SU-DHL-6 (cell line): ENCODE measurements around the gene ZG16.

Experiments
- H2AFZ ChIP-seq: fragments of 200-600 bp; sonication (generic); 2 replicates; pipeline ENCODE4 v1.6.1; 2014; ENCODE audit warnings: low read depth, mild to moderate bottlenecking, moderate library complexity, mixed read lengths, antibody characterized with exemption, low read length; ENCODE audit not compliant: severe bottlenecking
- H3F3A ChIP-seq: fragments of 200-600 bp; shearing (Covaris generic); 2 replicates; pipeline ENCODE4 v1.6.0; 2016; ENCODE audit warnings: antibody characterized with exemption, mild to moderate bottlenecking; ENCODE audit not compliant: insufficient read depth
- H3K27ac ChIP-seq: fragments of 200-600 bp; sonication (generic); 2 replicates; pipeline ENCODE4 v1.5.1; 2016; ENCODE audit warnings: low read depth, mild to moderate bottlenecking, low read length, moderate library complexity, mixed read lengths
- H3K27me3 ChIP-seq: fragments of 200-600 bp; sonication (generic), shearing (Covaris generic); 2 replicates; pipeline ENCODE4 v1.6.0; 2014; ENCODE audit warnings: mild to moderate bottlenecking, low read length
- H3K36me3 ChIP-seq: fragments of 200-600 bp; sonication (generic); 2 replicates; pipeline ENCODE4 v1.6.1; 2014; ENCODE audit warnings: mild to moderate bottlenecking, low read length, mixed read lengths
- H3K4me2 ChIP-seq: fragments of 300-600, 200-600 bp; shearing (Covaris generic), sonication (generic); 2 replicates; pipeline ENCODE4 v1.6.0; 2014; ENCODE audit warnings: low read length, low read depth, mild to moderate bottlenecking; ENCODE audit not compliant: poor library complexity, severe bottlenecking
- H3K4me3 ChIP-seq: fragments of 200-600 bp; sonication (generic); 2 replicates; pipeline ENCODE4 v1.5.1; 2014; ENCODE audit warnings: antibody characterized with exemption, low read length, mild to moderate bottlenecking, mixed read lengths; ENCODE audit not compliant: insufficient read depth, poor library complexity, severe bottlenecking
- H3K79me2 ChIP-seq: fragments of 200-600 bp; sonication (generic); 2 replicates; pipeline ENCODE4 v1.6.1; 2014; ENCODE audit warnings: mild to moderate bottlenecking, low read length, moderate library complexity; ENCODE audit not compliant: insufficient read depth
- H3K9ac ChIP-seq: fragments of 200-600 bp; sonication (generic); 2 replicates; pipeline ENCODE4 v1.7.0; 2014; ENCODE audit warnings: mild to moderate bottlenecking, low read length
- H3K9me2 ChIP-seq: fragments of 200-600 bp; sonication (generic); replicated peaks from 2 replicates; pipeline ENCODE4 v1.6.1; 2014; ENCODE audit warnings: low read length; ENCODE audit not compliant: insufficient read depth
- H3K9me3 ChIP-seq: fragments of 200-600 bp; sonication (generic); 2 replicates; pipeline ENCODE4 v1.6.1; 2014; ENCODE audit warnings: low read length, mixed read lengths; ENCODE audit not compliant: insufficient read depth
- H4K20me1 ChIP-seq: fragments of 200-600 bp; sonication (generic); 2 replicates; pipeline ENCODE4 v1.6.1; 2014; ENCODE audit warnings: low read depth, mild to moderate bottlenecking, antibody characterized with exemption, low read length, moderate library complexity, mixed read lengths
- EZH2phosphoT487 ChIP-seq: fragments of 200-600 bp; sonication (generic), shearing (Covaris generic); conservative IDR thresholded peaks from 2 replicates; pipeline ENCODE4 v1.6.1; 2018; ENCODE audit warnings: mild to moderate bottlenecking, antibody characterized with exemption, low read length, moderate library complexity, mixed read lengths
- TF ChIP-seq, protein P1 (sequence below): fragments of 200-600 bp; sonication (generic); IDR thresholded peaks from one replicate; pipeline ENCODE4 v1.5.1; 2017; ENCODE audit warnings: antibody characterized with exemption, mild to moderate bottlenecking, low read length, moderate library complexity; ENCODE audit not compliant: insufficient read depth, poor library complexity, severe bottlenecking

Gene ZG16

DNA sequence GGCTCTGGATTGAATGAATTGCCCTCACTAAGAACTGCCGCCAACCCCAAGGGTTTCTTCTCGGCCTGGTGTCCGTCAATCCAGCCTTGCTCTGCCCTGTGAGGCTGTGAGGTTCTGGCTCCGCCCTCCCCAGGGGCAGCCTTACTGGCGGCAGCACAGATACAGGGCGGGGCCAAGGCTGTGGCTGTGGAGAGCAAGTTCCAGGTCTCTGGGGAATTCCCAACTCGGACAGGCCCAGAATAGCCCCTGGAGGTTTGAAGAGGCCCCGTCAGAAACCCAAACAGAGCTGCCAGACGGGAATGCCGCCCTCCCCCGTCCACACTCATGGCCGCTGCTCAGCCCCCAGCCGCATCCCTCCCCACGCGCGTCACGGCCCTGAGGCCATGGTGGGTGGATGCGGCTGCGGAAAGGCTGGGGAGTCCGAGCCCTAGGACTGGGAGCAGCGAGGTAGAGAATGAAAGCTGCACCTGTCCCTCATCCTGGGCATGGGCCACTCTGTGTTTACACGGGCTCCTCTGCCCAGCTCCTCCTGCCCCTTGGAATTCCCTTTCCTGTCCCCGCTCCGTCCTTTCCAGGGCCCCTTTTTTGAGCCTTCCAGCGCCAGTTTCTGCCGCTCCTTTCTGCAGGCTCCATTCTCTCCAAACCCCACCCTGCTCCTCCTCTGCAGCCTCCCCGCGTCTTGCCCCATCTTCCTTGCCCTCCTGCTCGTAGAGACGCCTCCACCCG, 33.3 kb downstream of the ZG16 start:
- H4K20me1 ChIP-seq, result peaks cover 8% of the 10 kb centered on the region
- 0 out of 2 replicates have a peak overlapping the region, but pooled peaks have one; percentile 19 for H3K9ac ChIP-seq
- H3K27ac ChIP-seq, result no peak overlapping the region
- H3K4me2 ChIP-seq, result peak overlapping the region; percentile 29
- no peaks in the 10 kb centered on the region for H3K27me3 ChIP-seq
- H3K4me3 ChIP-seq, result no peak overlapping the region
- H2AFZ ChIP-seq, result no peak overlapping the region
- H3K79me2 ChIP-seq, result peaks cover 12% of the 10 kb centered on the region; the same call in 1 of the 2 replicates
- H3K9me2 ChIP-seq, result no peaks in the 10 kb centered on the region
- peaks cover 11% of the 10 kb centered on the region for H3K36me3 ChIP-seq
- H3F3A ChIP-seq, result peaks cover 20% of the 10 kb centered on the region; the same call in 1 of the 2 replicates
- H3K9me3 ChIP-seq, result no peaks in the 10 kb centered on the region
- TF ChIP-seq, protein P1, sequence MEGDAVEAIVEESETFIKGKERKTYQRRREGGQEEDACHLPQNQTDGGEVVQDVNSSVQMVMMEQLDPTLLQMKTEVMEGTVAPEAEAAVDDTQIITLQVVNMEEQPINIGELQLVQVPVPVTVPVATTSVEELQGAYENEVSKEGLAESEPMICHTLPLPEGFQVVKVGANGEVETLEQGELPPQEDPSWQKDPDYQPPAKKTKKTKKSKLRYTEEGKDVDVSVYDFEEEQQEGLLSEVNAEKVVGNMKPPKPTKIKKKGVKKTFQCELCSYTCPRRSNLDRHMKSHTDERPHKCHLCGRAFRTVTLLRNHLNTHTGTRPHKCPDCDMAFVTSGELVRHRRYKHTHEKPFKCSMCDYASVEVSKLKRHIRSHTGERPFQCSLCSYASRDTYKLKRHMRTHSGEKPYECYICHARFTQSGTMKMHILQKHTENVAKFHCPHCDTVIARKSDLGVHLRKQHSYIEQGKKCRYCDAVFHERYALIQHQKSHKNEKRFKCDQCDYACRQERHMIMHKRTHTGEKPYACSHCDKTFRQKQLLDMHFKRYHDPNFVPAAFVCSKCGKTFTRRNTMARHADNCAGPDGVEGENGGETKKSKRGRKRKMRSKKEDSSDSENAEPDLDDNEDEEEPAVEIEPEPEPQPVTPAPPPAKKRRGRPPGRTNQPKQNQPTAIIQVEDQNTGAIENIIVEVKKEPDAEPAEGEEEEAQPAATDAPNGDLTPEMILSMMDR, result no peak
- TF ChIP-seq EZH2phosphoT487, result no peak

DNA sequence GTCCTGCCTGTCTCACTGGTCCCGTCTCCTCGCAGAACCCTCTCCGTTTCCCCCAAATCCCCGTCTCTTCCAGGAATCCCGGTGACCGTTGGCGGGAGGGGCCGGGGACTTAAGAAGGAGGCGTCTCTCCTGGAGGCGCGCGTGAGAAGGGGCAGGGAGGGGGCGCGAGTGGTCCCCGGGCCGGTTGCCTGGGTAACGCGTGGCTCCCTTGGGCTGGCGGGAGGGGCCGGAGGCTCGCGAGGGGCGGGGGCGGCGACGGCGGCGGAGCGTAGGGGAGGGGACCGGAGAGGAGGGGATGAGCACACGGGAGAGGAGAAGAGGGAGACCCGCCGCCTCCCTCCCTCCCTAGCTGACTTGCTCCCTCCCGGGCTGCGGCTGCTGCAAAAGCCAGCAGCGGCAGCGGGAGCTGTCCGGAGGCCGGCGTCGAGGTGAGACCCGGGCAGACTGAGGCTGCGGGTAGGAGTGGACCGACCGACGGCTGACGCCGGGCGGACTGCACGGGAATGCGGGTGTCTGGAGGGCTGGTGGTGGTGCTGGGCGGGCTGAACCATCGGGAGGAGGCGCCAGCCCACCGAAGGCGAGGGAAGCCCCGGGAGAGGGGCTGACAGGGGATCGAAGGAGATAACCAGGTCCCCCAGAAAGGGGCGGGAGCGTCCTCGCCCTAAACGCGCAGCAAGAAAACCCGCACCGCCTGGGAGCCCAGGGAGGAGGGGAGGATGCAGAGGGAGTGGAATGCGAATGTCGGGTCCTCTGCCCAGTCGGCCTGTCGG, 34.0 kb downstream of the ZG16 start, which contains the start of gene PRRT2:
Gene PRRT2 (plus strand): TSS at position 298 of the 770 bp plus-strand sequence. CDS start 862 bp downstream, outside the sequence.
- no peaks in the 10 kb centered on the region for H3K27me3 ChIP-seq
- peaks cover 11% of the 10 kb centered on the region for H3K36me3 ChIP-seq
- no peak within 1 kb of the TSS for H2AFZ ChIP-seq
- H3K9me2 ChIP-seq, result no peaks in the 10 kb centered on the region
- peak within 1 kb of the TSS; percentile 29 for H3K4me2 ChIP-seq
- no peak within 1 kb of the TSS for H3K27ac ChIP-seq
- no peak within 1 kb of the TSS for H3K4me3 ChIP-seq
- 0 out of 2 replicates have a peak within 1 kb of the TSS, but pooled peaks have one; percentile 19 for H3K9ac ChIP-seq
- H3F3A ChIP-seq, result peaks cover 20% of the 10 kb centered on the region; the same call in 1 of the 2 replicates
- no peak for TF ChIP-seq EZH2phosphoT487
- TF ChIP-seq, protein P1, result no peak
- peaks cover 8% of the 10 kb centered on the region for H4K20me1 ChIP-seq
- peaks cover 19% of the 10 kb centered on the region for H3K79me2 ChIP-seq
- H3K9me3 ChIP-seq, result no peaks in the 10 kb centered on the region

DNA sequence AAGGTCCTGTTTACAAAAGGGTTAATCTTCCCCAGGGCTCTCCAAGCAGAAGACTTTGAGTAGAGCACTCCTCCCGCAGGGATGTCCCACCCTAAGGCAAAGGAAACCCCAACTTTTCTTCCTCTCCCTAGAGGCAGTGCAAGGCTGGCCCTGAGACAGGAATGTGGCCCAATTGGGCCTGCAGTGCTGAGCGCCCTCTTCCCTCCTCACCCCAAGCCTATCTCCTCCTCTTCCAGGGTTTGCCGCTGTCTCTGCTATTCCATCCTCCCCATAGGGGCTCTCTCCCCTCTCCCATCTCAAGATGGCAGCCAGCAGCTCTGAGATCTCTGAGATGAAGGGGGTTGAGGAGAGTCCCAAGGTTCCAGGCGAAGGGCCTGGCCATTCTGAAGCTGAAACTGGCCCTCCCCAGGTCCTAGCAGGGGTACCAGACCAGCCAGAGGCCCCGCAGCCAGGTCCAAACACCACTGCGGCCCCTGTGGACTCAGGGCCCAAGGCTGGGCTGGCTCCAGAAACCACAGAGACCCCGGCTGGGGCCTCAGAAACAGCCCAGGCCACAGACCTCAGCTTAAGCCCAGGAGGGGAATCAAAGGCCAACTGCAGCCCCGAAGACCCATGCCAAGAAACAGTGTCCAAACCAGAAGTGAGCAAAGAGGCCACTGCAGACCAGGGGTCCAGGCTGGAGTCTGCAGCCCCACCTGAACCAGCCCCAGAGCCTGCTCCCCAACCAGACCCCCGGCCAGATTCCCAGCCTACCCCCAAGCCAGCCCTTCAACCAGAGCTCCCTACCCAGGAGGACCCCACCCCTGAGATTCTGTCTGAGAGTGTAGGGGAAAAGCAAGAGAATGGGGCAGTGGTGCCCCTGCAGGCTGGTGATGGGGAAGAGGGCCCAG, 34.9 kb downstream of the ZG16 start:
- H3K4me2 ChIP-seq, result no peak overlapping the region
- H3K9me2 ChIP-seq, result no peaks in the 10 kb centered on the region
- H3K4me3 ChIP-seq, result no peak overlapping the region
- H3F3A ChIP-seq, result peaks cover 23% of the 10 kb centered on the region
- H3K79me2 ChIP-seq, result peaks cover 21% of the 10 kb centered on the region
- H3K27ac ChIP-seq, result no peak overlapping the region
- no peak overlapping the region for H2AFZ ChIP-seq
- H3K9ac ChIP-seq, result no peak overlapping the region
- no peaks in the 10 kb centered on the region for H3K27me3 ChIP-seq
- H3K9me3 ChIP-seq, result no peaks in the 10 kb centered on the region
- H4K20me1 ChIP-seq, result peaks cover 8% of the 10 kb centered on the region
- TF ChIP-seq, protein P1, result no peak
- no peak for TF ChIP-seq EZH2phosphoT487
- peaks cover 11% of the 10 kb centered on the region for H3K36me3 ChIP-seq
